ENCODE measurements around the gene PIWIL1.

DNA sequence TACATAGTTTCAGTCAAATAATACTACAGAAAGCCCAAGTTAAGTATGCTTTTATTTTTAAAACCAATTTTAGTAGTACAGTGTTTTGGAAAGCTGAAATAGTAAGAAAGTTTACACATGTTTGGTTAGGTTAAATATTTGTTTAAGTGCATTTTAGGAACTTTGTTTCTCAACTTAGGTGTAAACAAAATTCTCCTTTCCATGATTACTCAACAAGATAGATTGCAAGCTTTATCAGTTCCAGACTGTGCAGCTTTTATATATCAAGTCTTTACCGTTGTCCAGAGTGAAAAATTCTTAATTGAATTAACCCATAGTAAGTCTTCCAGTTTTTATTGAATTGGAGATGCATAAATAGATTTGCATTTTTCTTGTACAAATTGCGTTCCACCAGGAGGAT lies 45.1 kb downstream of the PIWIL1 start:
- TF ChIP-seq SUZ12 (IDR thresholded peaks at IDR 0.05; ENCODE audit: extremely low read depth, insufficient read depth, insufficient read length) = no peak
- TF ChIP-seq ZNF274 (IDR thresholded peaks at IDR 0.05; ENCODE audit: low read depth, low read length) = no peak
- TF ChIP-seq YY1 (IDR thresholded peaks at IDR 0.05; ENCODE audit: insufficient read depth, insufficient read length) = no peak

All from NT2/D1 (cell line).